Glomerular visceral epithelial cell (primary cell): ENCODE measurements around the gene RAP1GAP.
A peak's percentile ranks its signal among the peaks of the same experiment; 100 is the strongest.
"Not testable (repeated sequence)": the region's sequence is repeated elsewhere in the genome, so short reads cannot be mapped to it uniquely, and the experiment has no call there.

Experiments
- DNase-seq: peaks from one replicate; pipeline ENCODE4 v3.0.0-alpha.2; 2016; ENCODE audit errors: extremely low spot score

Gene RAP1GAP

GRCh38 chr1:21644348-21644747, 24.8 kb downstream of the RAP1GAP start:
- no peak for DNase-seq

GRCh38 chr1:21643624-21644023, 25.5 kb downstream of the RAP1GAP start:
- DNase-seq: no peak

DNA sequence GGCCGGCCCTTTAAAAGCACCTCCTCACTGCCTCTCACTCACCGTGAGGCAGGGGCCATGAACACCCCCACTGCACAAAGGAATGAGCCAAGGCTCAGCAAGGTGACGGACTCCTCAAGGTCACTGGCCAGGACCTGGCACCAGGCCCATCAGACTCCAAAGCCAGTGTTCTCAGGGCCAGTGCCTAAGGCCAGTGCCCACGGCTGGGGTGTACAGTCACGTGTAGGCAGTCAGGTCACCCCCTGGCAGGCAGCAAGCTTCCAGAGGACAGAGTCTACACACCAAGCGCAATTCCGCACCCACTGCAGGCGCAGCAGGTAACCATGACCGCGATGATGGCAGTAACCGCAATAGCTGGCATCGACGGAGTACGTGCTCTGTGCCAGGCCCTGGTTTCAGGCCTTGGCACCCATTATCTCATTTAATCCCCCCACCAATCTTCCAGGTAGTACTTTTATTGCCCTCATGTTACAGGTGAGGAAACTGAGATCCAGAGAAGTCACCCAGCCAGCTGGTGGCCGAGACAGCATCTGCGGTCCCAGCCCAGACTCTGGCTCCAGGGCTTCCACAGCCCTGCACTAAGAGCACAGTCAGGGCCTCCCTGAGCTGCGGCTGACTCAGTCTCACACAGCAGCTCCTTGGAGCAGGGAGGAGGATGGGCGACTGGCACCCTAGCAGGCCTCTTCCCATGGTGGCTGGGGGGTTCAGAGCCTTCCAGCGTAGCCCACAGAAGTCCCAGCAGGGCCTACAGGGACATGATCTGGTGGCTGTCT, 27.0 kb downstream of the RAP1GAP start:
- no peak for DNase-seq

DNA sequence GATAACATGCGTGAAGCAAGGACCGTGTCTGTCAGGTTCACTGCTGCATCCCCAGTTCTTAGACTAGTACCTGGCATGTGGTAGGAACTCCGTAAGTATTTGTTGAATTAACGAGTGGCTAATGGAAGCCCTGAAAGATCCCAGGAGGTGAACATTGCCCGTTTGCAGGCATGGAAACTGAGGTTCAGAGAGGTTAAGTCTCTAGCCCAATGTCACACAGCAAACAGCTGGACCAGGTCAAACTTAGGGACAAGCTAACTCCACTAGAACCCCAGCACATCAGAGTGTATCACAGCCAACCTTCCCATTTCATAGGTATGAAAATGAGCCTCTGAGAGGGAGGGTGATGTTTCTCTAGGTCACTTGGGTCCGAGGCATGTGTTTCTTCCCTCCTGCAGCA, 27.6 kb downstream of the RAP1GAP start:
- DNase-seq: no peak

GRCh38 chr1:21641076-21641475, 28.1 kb downstream of the RAP1GAP start:
- no peak for DNase-seq

DNA sequence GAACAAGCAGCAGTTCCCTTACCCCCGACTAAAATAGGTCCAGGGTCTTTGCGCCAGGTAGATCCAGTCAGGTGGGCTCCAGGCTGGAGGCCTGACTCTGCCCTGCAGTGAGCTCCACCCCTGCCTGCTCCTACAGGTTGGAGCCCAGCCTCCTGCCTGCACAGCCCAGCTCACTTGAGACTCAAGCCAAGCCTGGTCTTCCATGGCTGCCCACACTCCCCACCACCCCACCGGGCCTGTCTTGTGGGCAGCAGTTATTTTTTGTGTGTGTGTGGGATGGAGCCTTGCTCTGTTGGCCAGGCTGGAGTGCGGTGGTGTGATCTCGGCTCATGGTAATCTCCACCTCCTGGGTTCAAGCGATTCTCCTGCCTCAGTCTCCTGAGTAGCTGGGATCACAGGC, 28.5 kb downstream of the RAP1GAP start:
- no peak for DNase-seq

- no peak for DNase-seq
These were observed 29.5 kb downstream of the RAP1GAP start for GRCh38 chr1:21639594-21640041.

- peak; percentile 76 for DNase-seq
These were observed 30.4 kb downstream of the RAP1GAP start for GRCh38 chr1:21638531-21639341.

GRCh38 chr1:21637514-21637913, 31.6 kb downstream of the RAP1GAP start:
- no peak for DNase-seq

DNA sequence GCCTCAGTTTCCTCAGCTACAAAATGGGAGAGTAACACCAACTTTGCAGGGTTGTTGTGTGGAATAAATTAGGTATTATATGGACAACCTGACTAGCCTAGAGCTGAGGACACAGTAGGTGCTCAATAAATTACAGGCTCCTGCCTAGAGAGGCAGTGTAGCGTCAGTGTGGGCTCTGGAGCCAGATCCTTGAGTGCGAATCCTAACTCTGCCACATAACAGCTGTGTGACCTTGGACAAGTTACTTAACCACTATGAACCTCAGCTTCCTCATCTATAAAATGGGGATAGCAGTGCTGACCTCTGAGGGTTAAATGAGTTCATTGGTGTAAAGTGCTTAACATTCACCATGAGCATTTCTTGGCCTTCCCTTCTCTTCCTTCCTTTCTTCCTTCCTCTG, 33.1 kb downstream of the RAP1GAP start:
- DNase-seq: no peak

DNA sequence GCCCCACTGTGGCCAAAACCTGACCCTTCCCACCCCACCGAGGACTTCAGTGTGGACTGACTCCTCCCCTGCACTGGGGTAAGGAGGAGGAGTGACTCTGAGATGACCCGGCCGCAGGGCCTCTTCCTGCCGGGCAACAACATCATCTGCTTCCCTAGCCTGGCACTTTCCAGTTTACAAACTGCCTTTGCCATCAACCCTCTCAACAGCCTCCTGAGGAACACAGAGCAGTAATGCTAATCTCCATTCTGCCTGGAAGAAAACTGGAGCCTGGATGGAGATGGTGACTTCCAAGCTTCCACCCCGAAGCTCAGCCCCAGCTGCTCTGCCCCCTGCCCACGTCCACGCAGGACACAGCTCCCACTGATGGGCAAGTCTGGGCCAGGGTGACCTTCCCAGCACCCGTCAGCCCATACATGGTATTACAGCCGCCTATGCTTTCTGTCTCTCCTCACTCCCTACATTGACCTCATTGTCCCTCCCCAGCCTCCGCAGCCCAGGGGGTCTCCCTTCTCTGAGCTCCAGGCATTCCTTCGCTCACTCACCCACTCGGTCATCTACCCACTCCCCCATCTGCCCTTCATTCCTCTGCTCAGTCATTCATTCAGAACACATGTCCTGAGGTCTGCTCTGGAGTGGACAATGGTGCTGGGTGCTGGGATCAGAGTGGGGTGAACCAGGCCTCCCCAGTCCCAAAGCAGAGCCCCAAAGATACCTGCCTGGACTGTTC, 34.2 kb downstream of the RAP1GAP start:
- DNase-seq: peak; percentile 33

DNA sequence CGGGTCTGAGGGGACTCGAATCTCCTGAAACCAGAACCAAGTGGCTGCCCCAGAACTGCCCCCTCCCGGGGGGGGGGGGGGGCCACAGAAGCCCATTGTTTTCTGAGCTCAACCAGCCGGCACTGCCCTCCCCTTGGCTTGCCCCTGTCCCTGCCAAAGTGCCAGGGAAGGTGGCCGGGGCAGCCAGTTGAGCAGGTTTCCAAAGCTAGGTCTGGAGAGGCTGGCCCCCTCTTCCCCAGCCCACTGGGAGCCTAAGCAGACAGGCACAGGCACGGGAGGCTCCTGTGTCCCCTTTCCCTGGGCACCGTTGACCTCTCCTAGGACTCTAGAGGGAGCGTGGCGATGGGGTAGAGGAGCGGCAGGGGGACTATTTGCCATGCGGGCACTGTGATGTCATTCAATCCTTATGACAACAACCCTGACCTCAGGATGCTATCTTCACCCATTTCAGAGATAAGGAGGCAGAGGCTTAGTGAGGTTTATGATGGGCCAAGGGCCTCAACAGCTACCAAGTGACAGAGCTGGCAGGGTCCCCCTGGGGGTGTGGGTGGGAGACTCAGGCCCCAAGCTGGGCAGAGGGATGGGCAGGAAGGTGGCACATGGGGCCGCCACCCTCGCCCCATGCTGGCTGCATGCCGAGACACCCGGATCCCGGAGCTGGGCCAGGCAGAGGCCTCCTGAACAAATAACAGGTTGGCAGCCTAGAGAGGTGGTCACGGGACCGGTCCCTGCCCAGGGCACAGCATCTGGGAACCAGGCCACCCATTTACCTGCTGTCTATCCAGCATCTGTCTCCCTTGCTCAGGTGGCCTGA, 35.0 kb downstream of the RAP1GAP start:
- no peak for DNase-seq

DNA sequence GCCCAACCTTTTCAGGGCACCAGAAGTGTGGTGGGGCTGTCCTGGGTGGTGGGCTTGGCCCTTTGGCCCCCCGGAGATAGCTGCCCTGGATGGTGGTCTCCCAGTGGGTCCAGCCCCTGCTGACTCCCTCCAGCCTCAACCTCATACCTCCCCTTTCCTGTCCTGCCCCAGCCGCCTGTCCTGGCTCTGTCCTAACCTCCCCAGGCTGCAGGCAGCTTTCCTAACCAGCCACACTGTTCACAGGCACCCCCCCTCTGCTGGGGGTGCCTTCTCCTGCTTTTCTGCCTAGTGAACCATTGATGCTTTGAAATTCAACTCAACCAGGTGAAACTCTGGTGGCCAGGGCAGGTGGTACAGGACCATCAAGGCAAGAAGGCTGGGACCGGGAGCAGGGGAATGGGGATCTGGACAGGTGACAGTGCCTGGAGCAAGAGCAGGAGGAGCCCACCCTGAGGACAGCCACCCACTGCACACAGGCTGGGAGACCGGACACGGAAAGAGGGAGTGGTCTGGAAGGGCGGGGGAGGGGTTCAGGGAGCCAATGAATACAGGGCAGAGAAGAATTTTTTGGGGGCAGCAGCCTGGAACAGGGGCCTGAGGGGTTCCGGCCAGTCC, 35.9 kb downstream of the RAP1GAP start:
- no peak for DNase-seq

DNA sequence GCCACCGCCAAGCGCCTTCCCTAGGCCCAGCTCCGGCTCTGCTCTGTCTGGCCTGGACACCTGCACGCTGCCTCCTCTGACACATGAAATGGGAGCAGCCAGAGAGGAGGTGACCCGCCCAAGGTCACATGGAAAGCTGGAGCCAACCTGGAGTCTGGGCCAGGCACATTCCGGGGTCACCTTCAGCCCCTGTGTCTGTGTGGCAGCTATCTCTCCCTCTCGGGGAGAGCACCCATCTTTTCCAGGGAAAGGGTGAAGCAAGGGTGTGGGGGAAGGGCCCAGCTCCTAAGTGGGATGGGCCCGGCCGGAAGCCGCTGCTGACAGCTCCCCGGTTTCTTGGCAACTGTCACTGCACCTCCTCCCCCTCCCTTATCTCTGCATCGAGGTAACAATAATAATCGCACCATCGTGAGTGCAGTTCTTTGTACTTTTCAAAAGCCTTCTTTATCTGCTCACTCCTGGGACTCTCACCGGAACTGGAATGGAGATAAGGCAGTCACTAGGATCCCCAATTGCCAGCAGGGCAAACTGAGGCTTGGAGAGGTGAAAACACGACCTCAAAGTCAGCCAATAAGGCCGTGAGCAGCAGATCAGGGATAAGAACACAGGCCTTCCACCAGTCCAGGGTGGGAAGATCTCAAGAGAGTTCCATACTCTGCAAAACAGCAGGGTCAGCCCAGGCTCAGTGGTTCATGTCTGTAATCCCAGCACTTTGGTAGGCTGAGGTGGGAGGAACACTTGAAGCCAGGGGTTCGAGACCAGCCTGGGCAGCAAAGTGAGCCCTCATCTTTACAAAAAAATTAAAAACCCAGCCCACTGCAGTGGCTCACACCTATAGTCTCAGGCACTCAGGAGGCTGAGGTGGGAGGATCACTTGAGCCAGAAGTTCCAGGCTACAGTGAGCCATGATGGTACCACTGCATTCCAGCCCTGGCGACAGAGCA, 36.9 kb downstream of the RAP1GAP start:
- DNase-seq: no peak

- DNase-seq: not testable (repeated sequence)
These were observed 37.6 kb downstream of the RAP1GAP start for GRCh38 chr1:21631590-21631943.

DNA sequence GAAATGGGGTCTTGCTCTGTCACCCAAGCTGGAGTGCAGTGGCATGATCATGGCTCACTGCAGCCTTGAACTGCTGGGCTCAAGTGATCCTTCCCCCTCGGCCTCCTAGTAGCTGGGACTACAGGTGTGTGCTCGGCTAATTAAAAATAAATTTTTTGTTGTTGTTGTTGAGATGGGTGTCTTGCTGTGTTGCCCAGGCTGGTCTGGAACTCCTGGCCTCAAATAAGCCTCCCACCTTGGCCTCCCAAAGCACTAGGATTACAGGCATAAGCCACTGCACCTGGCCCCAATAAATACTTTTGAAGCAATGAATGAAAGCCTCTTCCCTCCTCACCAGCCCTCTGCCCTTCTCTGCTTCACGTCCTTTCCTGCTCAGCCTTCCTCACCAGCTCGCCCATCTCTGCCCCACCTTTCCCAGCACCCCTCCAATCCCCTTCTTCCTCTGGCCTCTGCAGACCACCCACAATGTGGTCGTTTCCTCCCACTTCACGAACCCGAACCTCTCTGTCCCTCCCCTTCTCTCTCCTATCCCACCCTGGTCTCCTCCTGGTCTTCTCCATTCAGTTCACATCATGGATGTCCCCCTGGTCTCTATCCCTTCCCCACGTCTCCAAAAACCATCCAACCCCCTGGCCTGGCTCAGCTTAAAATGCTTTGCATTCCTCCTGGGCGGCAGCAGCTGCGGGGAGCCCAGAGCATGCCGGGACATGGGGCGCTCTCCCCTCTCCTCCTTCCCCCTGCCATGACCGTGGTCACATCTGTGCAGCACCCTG, 38.4 kb downstream of the RAP1GAP start:
- no peak for DNase-seq

GRCh38 chr1:21629971-21630370, 39.2 kb downstream of the RAP1GAP start:
- no peak for DNase-seq

- no peak for DNase-seq
These were observed 40.3 kb downstream of the RAP1GAP start for GRCh38 chr1:21628798-21629393.

- no peak for DNase-seq
These were observed 42.2 kb downstream of the RAP1GAP start for GRCh38 chr1:21626921-21627339.
